Bone marrow (tissue), 2 donors: ENCODE measurements around the gene GATA6.
"Not testable (repeated sequence)": the region's sequence is repeated elsewhere in the genome, so short reads cannot be mapped to it uniquely, and the experiment has no call there.

Experiments
- DNase-seq, 2 donors: peaks; one replicate each; lab custom pipeline; 2025; lab: John Stamatoyannopoulos, UW

The GATA6 gene

GRCh38 chr18:22204996-22205395 is 35.6 kb downstream of the GATA6 start:
- DNase-seq, result no peak

GRCh38 chr18:22207021-22207758 is 37.8 kb downstream of the GATA6 start:
- no peak for DNase-seq

DNA sequence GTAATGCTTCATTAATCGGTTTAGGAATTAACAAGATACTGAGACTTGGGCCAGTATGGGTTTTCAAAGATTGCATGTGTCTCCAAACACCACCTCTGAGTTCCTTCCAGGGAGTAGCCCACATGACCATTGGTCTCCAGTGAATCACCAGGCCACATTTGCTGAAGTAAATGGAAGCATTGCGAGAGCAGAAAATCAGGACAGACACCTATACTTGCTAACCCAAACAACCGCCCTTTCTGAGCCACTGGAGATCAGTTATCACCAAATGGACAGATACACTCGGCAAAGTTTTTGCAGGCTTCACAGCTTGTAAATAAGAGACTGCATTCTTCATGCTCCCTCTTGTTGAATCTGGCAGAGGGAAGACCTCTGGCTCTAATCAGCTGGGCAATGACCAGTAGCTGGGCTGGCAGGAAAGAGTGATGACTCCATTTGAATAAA is 40.9 kb downstream of the GATA6 start:
- no peak for DNase-seq

GRCh38 chr18:22211657-22212056 is 42.3 kb downstream of the GATA6 start:
- DNase-seq, result no peak

GRCh38 chr18:22213333-22213973 is 44.1 kb downstream of the GATA6 start:
- no peak for DNase-seq

- peak in 1 of 2 donors; percentile 5 for DNase-seq
Observed at GRCh38 chr18:22214731-22215528, 45.5 kb downstream of the GATA6 start.

DNA sequence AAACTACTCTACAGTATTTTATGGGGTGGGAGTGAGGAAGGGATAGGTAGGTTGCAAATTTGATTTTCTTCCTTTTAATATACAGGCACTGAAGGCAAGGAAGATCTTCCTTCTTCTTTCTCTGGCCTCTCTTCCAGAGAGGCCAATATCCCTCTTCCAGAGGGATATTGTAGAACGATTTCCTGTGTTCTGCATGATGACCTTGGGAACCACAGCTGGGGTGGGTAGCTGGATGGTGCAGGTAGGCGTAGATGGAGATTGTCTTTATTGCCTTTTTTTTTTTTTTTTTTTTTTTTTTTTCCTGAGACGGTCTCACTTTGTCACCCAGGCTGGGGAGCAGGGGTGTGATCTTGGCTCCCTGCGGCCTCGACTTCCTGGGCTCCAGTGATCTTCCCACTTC is 49.4 kb downstream of the GATA6 start:
- no peak for DNase-seq

DNA sequence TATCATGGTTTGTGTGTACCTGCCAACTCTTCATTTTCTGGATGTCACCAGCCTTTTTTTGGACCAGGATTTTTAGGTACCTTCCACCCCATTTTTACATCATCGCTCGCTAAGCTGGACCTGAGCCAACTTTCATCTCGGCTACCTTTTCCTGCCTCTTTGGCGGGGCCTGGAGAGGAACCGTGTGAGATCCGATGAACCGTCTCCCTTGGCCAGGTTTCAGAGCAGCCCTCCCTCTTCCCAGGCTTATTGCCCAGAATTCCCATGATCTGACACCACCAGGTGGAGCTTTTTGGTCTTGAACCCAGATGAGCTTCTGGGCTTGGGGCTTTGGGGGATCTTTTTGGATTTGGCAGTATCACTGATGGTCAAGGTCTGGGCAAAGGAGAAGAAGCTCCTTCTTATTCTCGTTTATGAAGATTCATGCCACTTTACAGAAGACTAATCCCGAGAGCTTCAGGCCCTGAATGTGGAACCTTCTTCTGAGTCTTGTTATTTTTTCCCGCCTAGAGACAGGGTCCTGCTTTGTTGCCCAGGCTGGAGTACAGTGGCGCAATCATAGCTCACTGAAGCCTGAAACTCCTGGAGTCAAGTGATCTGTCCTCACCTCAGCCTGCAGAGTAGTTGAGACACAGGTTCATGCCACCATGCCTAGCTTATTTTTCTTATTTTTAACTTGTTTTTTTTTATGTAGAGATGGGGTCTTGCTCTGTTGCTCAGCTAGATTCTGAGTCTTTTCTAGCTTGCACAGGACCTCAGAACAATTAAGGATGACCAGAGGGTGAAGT is 50.4 kb downstream of the GATA6 start:
- no peak for DNase-seq

GRCh38 chr18:22220585-22220984 is 51.2 kb downstream of the GATA6 start:
- DNase-seq, result not testable (repeated sequence)

DNA sequence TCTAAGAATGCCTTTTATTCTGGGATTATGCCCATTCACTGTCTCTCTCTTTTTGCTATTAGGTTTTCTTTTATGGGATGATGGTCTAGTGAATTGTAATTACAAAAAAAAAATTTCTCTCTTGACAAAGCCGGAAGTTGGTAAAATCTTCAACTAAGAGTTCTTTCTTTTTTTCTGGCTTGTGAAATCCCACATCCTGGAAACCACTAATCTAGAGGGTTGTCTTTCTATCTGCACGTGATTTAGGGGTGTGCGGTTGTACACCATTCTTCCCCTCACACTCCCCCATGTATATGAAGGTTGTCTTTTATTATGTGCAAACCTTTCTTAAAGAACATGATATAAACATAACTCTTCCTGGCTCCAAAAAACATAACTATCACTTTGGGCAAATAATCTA is 52.0 kb downstream of the GATA6 start:
- DNase-seq, result no peak

- DNase-seq, result no peak
Observed at GRCh38 chr18:22223254-22223964, 54.0 kb downstream of the GATA6 start.

- no peak for DNase-seq
Observed at GRCh38 chr18:22223965-22224322, 54.6 kb downstream of the GATA6 start.

DNA sequence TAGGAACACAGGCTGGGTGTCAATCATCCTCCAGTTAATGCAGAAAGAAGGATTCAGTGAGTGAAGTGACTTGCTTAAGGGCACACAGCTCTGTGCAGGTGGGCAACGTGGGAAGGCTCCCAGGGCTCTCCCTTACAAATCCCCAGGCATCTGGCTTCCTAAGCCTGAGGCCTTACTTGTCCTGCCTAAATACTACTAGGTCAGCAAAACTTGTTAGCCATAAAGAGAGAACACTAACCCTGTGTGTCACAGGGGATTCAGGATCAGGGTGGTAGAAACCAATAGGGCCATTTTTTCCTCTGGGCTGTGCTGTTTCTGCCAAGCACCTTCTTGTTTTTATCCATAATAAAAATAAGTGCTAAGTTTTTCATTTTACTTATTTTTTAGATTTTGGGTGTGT is 55.0 kb downstream of the GATA6 start:
- DNase-seq, result no peak

DNA sequence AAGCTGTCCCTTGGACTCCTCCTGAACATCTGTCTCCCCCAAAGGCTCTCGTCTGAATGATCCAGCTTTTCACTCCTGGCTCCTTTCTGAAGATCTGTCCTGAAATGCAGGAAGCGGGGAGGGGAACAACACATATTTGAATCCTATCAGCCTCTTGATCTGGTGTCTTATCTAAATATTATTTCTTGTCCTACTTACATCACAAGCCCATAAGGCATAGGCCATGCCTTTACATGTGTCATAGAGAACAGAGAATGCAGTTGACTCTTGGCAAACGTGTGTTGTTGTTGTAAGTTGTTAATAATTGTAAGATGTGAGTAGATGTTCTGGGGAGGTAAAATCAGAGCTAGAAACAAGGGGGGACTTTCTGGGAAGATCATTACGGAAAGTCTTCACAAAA is 57.4 kb downstream of the GATA6 start:
- DNase-seq, result no peak

DNA sequence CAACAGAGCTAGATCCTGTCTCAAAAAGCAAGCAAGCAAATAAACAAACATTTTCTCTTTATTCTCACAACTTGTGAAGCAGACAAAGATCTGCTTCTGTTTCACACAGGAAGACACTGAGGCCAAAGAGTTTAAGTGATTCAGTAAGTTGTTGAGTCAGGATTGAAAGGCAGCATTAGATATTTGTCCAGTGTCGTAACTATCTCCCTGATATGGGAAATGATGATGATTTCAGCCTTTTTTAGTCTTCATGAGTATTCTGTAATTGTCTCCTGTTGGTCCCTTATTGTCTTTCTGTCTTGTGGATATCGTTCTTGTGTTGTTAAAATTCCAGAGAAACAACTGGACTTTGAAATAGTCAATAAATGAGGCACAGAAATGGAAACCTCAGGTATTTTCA is 59.6 kb downstream of the GATA6 start:
- no peak for DNase-seq

DNA sequence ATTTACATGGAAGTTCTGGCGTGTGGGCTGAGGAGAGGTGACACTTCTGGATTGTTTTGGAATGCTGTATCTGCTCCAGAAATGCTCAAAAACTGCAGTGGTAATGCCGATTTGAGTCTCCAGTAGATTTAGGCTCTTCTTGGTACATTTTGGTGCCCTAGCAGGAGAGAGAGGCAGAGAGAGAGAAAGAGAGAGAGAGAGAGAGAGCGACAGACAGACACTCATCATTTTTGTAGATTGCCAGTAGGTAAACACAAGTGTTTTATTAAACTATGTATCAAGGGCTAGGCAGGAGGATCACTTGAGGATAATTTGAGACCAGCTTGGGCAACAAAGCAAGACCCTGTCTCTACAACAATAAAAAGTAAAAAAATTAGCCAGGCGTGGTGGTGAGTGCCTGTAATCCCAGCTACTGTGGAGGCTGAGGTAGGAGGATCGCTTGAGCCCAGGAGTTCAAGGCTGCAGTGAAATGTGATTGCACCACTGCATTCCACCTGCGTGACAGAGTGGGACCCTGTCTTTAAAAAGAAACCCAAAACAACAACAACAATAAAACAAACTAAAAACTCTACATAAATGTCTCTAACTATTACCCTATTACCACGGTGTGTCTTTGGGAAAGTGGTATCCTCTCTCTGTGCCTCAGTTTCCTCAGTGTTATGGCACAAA is 60.2 kb downstream of the GATA6 start:
- DNase-seq, result no peak

GRCh38 chr18:22230471-22230945 is 61.1 kb downstream of the GATA6 start:
- DNase-seq, result no peak

DNA sequence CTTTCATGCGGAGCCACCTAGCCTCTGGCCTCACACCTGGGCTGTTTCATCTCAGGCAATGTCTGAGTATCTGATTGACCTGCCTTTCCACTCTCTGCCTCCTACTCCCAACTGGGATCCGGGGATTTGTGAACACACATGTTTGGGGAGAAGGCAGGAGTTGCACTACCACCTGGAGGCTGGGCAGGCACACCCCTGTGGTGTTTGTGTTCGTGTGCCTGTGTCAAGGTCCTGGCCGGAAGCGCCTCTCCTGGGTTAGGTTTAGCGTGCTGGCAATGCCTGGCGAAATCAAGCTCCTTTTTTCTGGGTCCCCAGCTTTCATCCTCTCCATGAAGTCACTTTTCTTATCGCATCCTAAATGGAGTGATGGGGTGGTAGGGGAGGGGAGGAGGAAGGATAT is 63.9 kb downstream of the GATA6 start:
- DNase-seq, result no peak

GRCh38 chr18:22238036-22238435 is 68.6 kb downstream of the GATA6 start:
- DNase-seq, result no peak

GRCh38 chr18:22238681-22239080 is 69.3 kb downstream of the GATA6 start:
- DNase-seq, result no peak

DNA sequence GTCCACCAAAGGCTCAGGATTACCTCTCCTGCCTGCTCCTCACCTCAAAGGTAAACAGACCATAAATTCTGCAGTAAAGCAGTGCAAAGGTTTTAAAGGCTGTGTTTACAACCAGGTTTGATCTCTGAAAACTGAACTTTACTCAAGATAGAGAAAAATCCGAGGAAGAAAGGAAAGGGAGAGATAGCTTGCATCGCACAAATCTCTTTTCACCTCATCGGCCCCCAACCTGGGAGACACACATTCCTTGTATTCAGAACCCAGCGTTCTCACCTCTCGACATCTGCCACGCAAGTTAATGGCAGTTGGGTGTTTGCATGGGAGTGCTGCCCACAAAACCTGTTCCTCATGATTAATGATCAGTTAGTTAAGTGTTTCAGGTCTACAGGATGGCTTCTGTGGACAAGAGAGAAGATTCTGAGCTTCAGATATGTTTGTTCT is 72.6 kb downstream of the GATA6 start:
- DNase-seq, result no peak
